GM19099 (cell line): ENCODE measurements around the gene BEST4.

Source experiments
- POLR2A ChIP-seq: IDR thresholded peaks from 3 replicates; pipeline ENCODE4 v1.6.1; 2011; ENCODE audit warnings: low read depth; ENCODE audit not compliant: insufficient read length; ENCODE audit errors: extremely low read depth

The BEST4 gene

GRCh38 chr1:44788120-44788860, at the start of gene BEST4:
Gene BEST4, minus strand, starts transcription at chr1:44788170. Its CDS starts 465 bp downstream, at chr1:44787705.
- TF ChIP-seq POLR2A, result no peak

GRCh38 chr1:44835738-44836675, 48.0 kb upstream of the BEST4 start:
- no peak for TF ChIP-seq POLR2A

- no peak for TF ChIP-seq POLR2A
Observed at GRCh38 chr1:44834328-44834727, 46.4 kb upstream of the BEST4 start.

- TF ChIP-seq POLR2A, result no peak
Observed at GRCh38 chr1:44832056-44832705, 44.2 kb upstream of the BEST4 start.

GRCh38 chr1:44831516-44831915, 43.5 kb upstream of the BEST4 start:
- TF ChIP-seq POLR2A, result no peak

- no peak for TF ChIP-seq POLR2A
Observed at GRCh38 chr1:44830900-44831304, 42.9 kb upstream of the BEST4 start.

- no peak for TF ChIP-seq POLR2A
Observed at GRCh38 chr1:44829506-44830384, 41.8 kb upstream of the BEST4 start.

- TF ChIP-seq POLR2A, result no peak
Observed at GRCh38 chr1:44828841-44829440, 41.0 kb upstream of the BEST4 start.

- TF ChIP-seq POLR2A, result no peak
Observed at GRCh38 chr1:44828003-44828651, 40.2 kb upstream of the BEST4 start.

- TF ChIP-seq POLR2A, result no peak
Observed at GRCh38 chr1:44827197-44828002, 39.4 kb upstream of the BEST4 start.

- TF ChIP-seq POLR2A, result no peak
Observed at GRCh38 chr1:44826375-44827196, 38.6 kb upstream of the BEST4 start.

GRCh38 chr1:44822981-44823451, 35.0 kb upstream of the BEST4 start:
- no peak for TF ChIP-seq POLR2A
